HepG2 (cell line): ENCODE measurements around the gene AFTPH. TPM values are rescaled to one million over a fixed set of nuclear protein-coding genes. Genes with fewer than 3 reads are reported as not detected.
A peak's percentile ranks its signal among the peaks of the same experiment; 100 is the strongest.

Experiments
- FOXO4 ChIP-seq: sonication (generic); formaldehyde crosslinking; conservative IDR thresholded peaks from 2 replicates; pipeline ENCODE4 v1.8.1; 2023; ENCODE audit warnings: missing genetic modification reagents
- HCFC1 ChIP-seq: fragments of 150-350 bp; IDR thresholded peaks from 2 replicates; pipeline ENCODE4 v1.6.1; 2014; ENCODE audit warnings: low read depth, low read length
- HDAC6 ChIP-seq: fragments of 200-600 bp; sonication (generic); IDR thresholded peaks from 2 replicates; pipeline ENCODE4 v1.7.0; 2017; ENCODE audit warnings: mild to moderate bottlenecking, antibody characterized with exemption, low read length, low read depth
- IKZF4 ChIP-seq: sonication (generic); formaldehyde crosslinking; IDR thresholded peaks from 2 replicates; pipeline ENCODE4 v1.5.1; 2020; ENCODE audit warnings: borderline replicate concordance, mild to moderate bottlenecking, low read depth, missing genetic modification reagents; ENCODE audit errors: not compliant biosample characterization
- MNT ChIP-seq: fragments of 450-650 bp; IDR thresholded peaks from 2 replicates; pipeline ENCODE4 v1.6.1; 2016
- NCOR1 ChIP-seq: fragments of 200-600 bp; sonication (generic); IDR thresholded peaks from 2 replicates; pipeline ENCODE4 v1.7.0; 2017; ENCODE audit warnings: antibody characterized with exemption, low read length, borderline replicate concordance
- REXO4 ChIP-seq: sonication (generic); formaldehyde crosslinking; IDR thresholded peaks from 2 replicates; pipeline ENCODE4 v1.8.0; 2022; ENCODE audit warnings: missing genetic modification reagents, mild to moderate bottlenecking, borderline replicate concordance
- SAFB2 ChIP-seq: sonication (generic); formaldehyde crosslinking; IDR thresholded peaks from 2 replicates; pipeline ENCODE4 v1.5.1; 2020; ENCODE audit warnings: missing genetic modification reagents, low read depth, mild to moderate bottlenecking, borderline replicate concordance
- SETDB1 ChIP-seq: sonication (generic); formaldehyde crosslinking; IDR thresholded peaks from 2 replicates; pipeline ENCODE4 v1.5.1; 2020; ENCODE audit warnings: missing genetic modification reagents, mild to moderate bottlenecking, borderline replicate concordance
- TGIF2 ChIP-seq: IDR thresholded peaks from 2 replicates; pipeline ENCODE4 v1.6.1; 2016; ENCODE audit warnings: control low read depth, missing compliant biosample characterization
- YY1 ChIP-seq: IDR thresholded peaks from 2 replicates; pipeline ENCODE4 v1.6.1; 2011; ENCODE audit warnings: low read length, low read depth, moderate library complexity, mild to moderate bottlenecking; ENCODE audit not compliant: insufficient read depth, insufficient replicate concordance
- ZBTB2 ChIP-seq: sonication (generic); formaldehyde crosslinking; IDR thresholded peaks from 2 replicates; pipeline ENCODE4 v1.8.0; 2022; ENCODE audit warnings: low read depth, missing genetic modification reagents
- ZBTB44 ChIP-seq: sonication (generic); formaldehyde crosslinking; IDR thresholded peaks from 2 replicates; pipeline ENCODE4 v1.4.0; 2020; ENCODE audit warnings: missing genetic modification reagents
- ZC3H4 ChIP-seq: sonication (generic); formaldehyde crosslinking; IDR thresholded peaks from 2 replicates; pipeline ENCODE4 v1.4.0; 2020; ENCODE audit warnings: missing genetic modification reagents, borderline replicate concordance
- ZNF263 ChIP-seq: sonication (generic); formaldehyde crosslinking; IDR thresholded peaks from 2 replicates; pipeline ENCODE4 v1.4.0; 2020; ENCODE audit warnings: missing genetic modification reagents
- ZNF335 ChIP-seq: sonication (generic); formaldehyde crosslinking; IDR thresholded peaks from 2 replicates; pipeline ENCODE4 v1.4.0; 2020; ENCODE audit warnings: missing genetic modification reagents
- ZNF589 ChIP-seq: sonication (generic); formaldehyde crosslinking; conservative IDR thresholded peaks from 2 replicates; pipeline ENCODE4 v1.8.0; 2022; ENCODE audit warnings: mild to moderate bottlenecking, moderate library complexity, missing genetic modification reagents
- ZNF605 ChIP-seq: sonication (generic); formaldehyde crosslinking; IDR thresholded peaks from 2 replicates; pipeline ENCODE4 v1.8.0; 2022; ENCODE audit warnings: mild to moderate bottlenecking, missing genetic modification reagents
- ZSCAN29 ChIP-seq: sonication (generic); formaldehyde crosslinking; conservative IDR thresholded peaks from 2 replicates; pipeline ENCODE4 v1.4.0; 2020; ENCODE audit warnings: mild to moderate bottlenecking, missing genetic modification reagents
- polyA plus RNA-seq, 8 experiments: library from polyadenylated mRNA; depleted of rRNA in 3 of 8; stranded (reverse) in 7 of 8; unstranded in 1 of 8; fragments of >200 nt; fragmentation: Illumina TruSeq in 4 of 8; extraction: Trizol in 4 of 8; gene quantifications; 2 replicates each; pipeline versions ENCODE4 v1.2.1 to v1.2.3, GENCODE V29; 2011 to 2016; ENCODE audit warnings: low read depth in 4 of 8, missing spikeins in 1 of 8, mixed read lengths in 1 of 8; ENCODE audit not compliant: insufficient read depth in 1 of 8
- total RNA-seq, 5 experiments: library from RNA; depleted of rRNA; stranded (reverse); fragments of >200 nt; fragmentation: Illumina TruSeq; extraction: Trizol; gene quantifications; 2 replicates each; pipeline ENCODE4 v1.2.3, GENCODE V29; 2016; ENCODE audit warnings: low read depth in 1 of 5
- TF ChIP-seq, protein P1 (sequence below): IDR thresholded peaks from 2 replicates; pipeline ENCODE4 v1.6.1; 2018; ENCODE audit warnings: missing genetic modification reagents
- TF ChIP-seq, protein P2 (sequence below): sonication (generic); formaldehyde crosslinking; IDR thresholded peaks from 2 replicates; pipeline ENCODE4 v1.4.0; 2020; ENCODE audit warnings: mild to moderate bottlenecking, missing genetic modification reagents

Gene AFTPH
- total and polyA plus RNA-seq, 2 of the 13 experiments (the other 11 are each of a cell fraction or from before 2014, with no cell fraction given) = 27.5 to 36.8 TPM

GRCh38 chr2:64524604-64525316 lies 632 bp downstream of the AFTPH start (continued):
- TF ChIP-seq FOXO4 (CRISPR knock-in tag) = 0 out of 2 replicates have a peak, but pooled peaks have one; percentile 3
- TF ChIP-seq TGIF2 = 0 out of 2 replicates have a peak, but pooled peaks have one; percentile 19
- no peak for TF ChIP-seq SAFB2 (CRISPR knock-in tag)
- TF ChIP-seq HDAC6 = no peak
- no peak for TF ChIP-seq IKZF4 (CRISPR knock-in tag)
- TF ChIP-seq ZBTB44 (CRISPR knock-in tag) = no peak
- 0 out of 2 replicates have a peak, but pooled peaks have one; percentile 45 for TF ChIP-seq ZSCAN29 (CRISPR knock-in tag)
- peak; percentile 14; the same call in 1 of the 2 replicates for TF ChIP-seq MNT
- no peak for TF ChIP-seq ZC3H4
- no peak for TF ChIP-seq YY1
- TF ChIP-seq ZNF263 (CRISPR knock-in tag) = peak; percentile 52; the same call in 1 of the 2 replicates
- TF ChIP-seq SETDB1 = no peak
- no peak for TF ChIP-seq ZBTB2
- TF ChIP-seq, protein P1, sequence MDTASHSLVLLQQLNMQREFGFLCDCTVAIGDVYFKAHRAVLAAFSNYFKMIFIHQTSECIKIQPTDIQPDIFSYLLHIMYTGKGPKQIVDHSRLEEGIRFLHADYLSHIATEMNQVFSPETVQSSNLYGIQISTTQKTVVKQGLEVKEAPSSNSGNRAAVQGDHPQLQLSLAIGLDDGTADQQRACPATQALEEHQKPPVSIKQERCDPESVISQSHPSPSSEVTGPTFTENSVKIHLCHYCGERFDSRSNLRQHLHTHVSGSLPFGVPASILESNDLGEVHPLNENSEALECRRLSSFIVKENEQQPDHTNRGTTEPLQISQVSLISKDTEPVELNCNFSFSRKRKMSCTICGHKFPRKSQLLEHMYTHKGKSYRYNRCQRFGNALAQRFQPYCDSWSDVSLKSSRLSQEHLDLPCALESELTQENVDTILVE (CRISPR knock-in tag) = no peak
- TF ChIP-seq ZNF589 = no peak
- no peak; the same call in 1 of the 2 replicates for TF ChIP-seq ZNF335 (CRISPR knock-in tag)
- TF ChIP-seq ZNF605 (CRISPR knock-in tag) = no peak
- no peak for TF ChIP-seq REXO4 (CRISPR knock-in tag)
- TF ChIP-seq, protein P2, sequence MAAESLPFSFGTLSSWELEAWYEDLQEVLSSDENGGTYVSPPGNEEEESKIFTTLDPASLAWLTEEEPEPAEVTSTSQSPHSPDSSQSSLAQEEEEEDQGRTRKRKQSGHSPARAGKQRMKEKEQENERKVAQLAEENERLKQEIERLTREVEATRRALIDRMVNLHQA = no peak
- no peak for TF ChIP-seq NCOR1
- TF ChIP-seq HCFC1 = no peak
